ENCODE data around the gene VWA8.

GRCh38 chr13:41608111-41608838 is 352.6 kb downstream of the VWA8 start:
- TF ChIP-seq TEAD4 (IDR thresholded peaks at IDR 0.05; ENCODE audit: low read depth, low read length): no peak
- TF ChIP-seq CTCF (IDR thresholded peaks at IDR 0.05; ENCODE audit: control extremely low read depth in 1 of 3, insufficient read depth in 1 of 3, low read depth in 1 of 3, low read length in 3 of 3): no peak
- no peak for TF ChIP-seq TAF1 (IDR thresholded peaks at IDR 0.05; ENCODE audit: low read depth, low read length)
- TF ChIP-seq SIN3A (conservative IDR thresholded peaks at IDR 0.05 in 1 of 2, IDR thresholded peaks at IDR 0.05 in 1 of 2; ENCODE audit: low read depth in 1 of 2, low read length in 2 of 2): no peak
- TF ChIP-seq CEBPB (IDR thresholded peaks at IDR 0.05; ENCODE audit: low read depth, low read length): no peak
- no peak for TF ChIP-seq RXRA (IDR thresholded peaks at IDR 0.05; ENCODE audit: insufficient read depth, low read depth, low read length)
- no peak for TF ChIP-seq BCL11A (IDR thresholded peaks at IDR 0.05; ENCODE audit: low read depth in 2 of 2, low read length in 2 of 2)
- no peak for TF ChIP-seq RAD21 (IDR thresholded peaks at IDR 0.05 in 1 of 2, conservative IDR thresholded peaks at IDR 0.05 in 1 of 2; ENCODE audit: low read depth in 2 of 2, low read length in 2 of 2)
- no peak for TF ChIP-seq POLR2A (IDR thresholded peaks at IDR 0.05; ENCODE audit: control extremely low read depth in 1 of 2, low read depth in 2 of 2, low read length in 2 of 2)
- TF ChIP-seq YY1 (IDR thresholded peaks at IDR 0.05; ENCODE audit: low read depth, low read length): no peak
- no peak for TF ChIP-seq EP300 (IDR thresholded peaks at IDR 0.05; ENCODE audit: borderline replicate concordance in 1 of 2, low read depth in 2 of 2, low read length in 2 of 2)
- no peak for TF ChIP-seq POLR2AphosphoS5 (IDR thresholded peaks at IDR 0.05; ENCODE audit: low read depth, low read length)
- no peak for TF ChIP-seq HDAC6 (IDR thresholded peaks at IDR 0.05; ENCODE audit: low read depth, low read length)
